ENCODE measurements around the gene OR2Z1. TPM values are rescaled to one million over a fixed set of nuclear protein-coding genes. Genes with fewer than 3 reads are reported as not detected.

The OR2Z1 gene
- total RNA-seq, 4 donors from 2014 or later: not detected

- H3K4me1 ChIP-seq: no peaks in the 10 kb centered on the region
- H3K36me3 ChIP-seq: no peaks in the 10 kb centered on the region
- DNase-seq: no peak
- intact Hi-C loops (cut with DNase I): no loop called here
- no peak overlapping the region for H3K4me3 ChIP-seq (replicated peaks in 1 of 3)
- whole genome bisulfite sequencing, 2 donors: 73 to 74% methylated on average over 2 of the region's 2 CpGs
- no peak overlapping the region for H3K27ac ChIP-seq
- TF ChIP-seq CTCF (IDR thresholded peaks at IDR 0.05) (no peak), POLR2A (IDR thresholded peaks at IDR 0.05) (no peak)
- H3K27me3 ChIP-seq: no peaks in the 10 kb centered on the region
- no peaks in the 10 kb centered on the region for H3K9me3 ChIP-seq
Measured at GRCh38 chr19:8681345-8682029, 39.9 kb upstream of the OR2Z1 start.

- no peak for DNase-seq
- H3K4me1 ChIP-seq: no peaks in the 10 kb centered on the region
- no peaks in the 10 kb centered on the region for H3K9me3 ChIP-seq
- no peak for TF ChIP-seq CTCF (IDR thresholded peaks at IDR 0.05)
- TF ChIP-seq POLR2A (IDR thresholded peaks at IDR 0.05): no peak
- no peak overlapping the region for H3K4me3 ChIP-seq (replicated peaks in 1 of 3)
- H3K36me3 ChIP-seq: no peaks in the 10 kb centered on the region
- H3K27me3 ChIP-seq: no peaks in the 10 kb centered on the region
- intact Hi-C loops (cut with DNase I): no loop called here
- WGBS, 2 donors: 50 to 53% methylated on average over 2 of the region's 2 CpGs
- H3K27ac ChIP-seq: no peak overlapping the region
Measured at GRCh38 chr19:8682472-8682871, 39.0 kb upstream of the OR2Z1 start.

GRCh38 chr19:8682931-8683330, 38.5 kb upstream of the OR2Z1 start:
- no peaks in the 10 kb centered on the region for H3K4me1 ChIP-seq
- no peak for DNase-seq
- no peaks in the 10 kb centered on the region for H3K9me3 ChIP-seq
- TF ChIP-seq CTCF (IDR thresholded peaks at IDR 0.05): no peak
- no peak for TF ChIP-seq POLR2A (IDR thresholded peaks at IDR 0.05)
- intact Hi-C loops (cut with DNase I): no loop called here
- 72 to 74% methylated on average over 1 of the region's 1 CpG for WGBS, 2 donors
- H3K36me3 ChIP-seq: no peaks in the 10 kb centered on the region
- H3K27ac ChIP-seq: no peak overlapping the region
- H3K4me3 ChIP-seq (replicated peaks in 1 of 3): no peak overlapping the region
- H3K27me3 ChIP-seq: no peaks in the 10 kb centered on the region

- TF ChIP-seq POLR2A (IDR thresholded peaks at IDR 0.05) (no peak), CTCF (IDR thresholded peaks at IDR 0.05) (no peak)
- Histone ChIP-seq H3K27ac (no peak overlapping the region), H3K9me3 (no peaks in the 10 kb centered on the region), H3K4me3 (replicated peaks in 1 of 3) (no peak overlapping the region), H3K4me1 (no peaks in the 10 kb centered on the region), H3K36me3 (no peaks in the 10 kb centered on the region), H3K27me3 (no peaks in the 10 kb centered on the region)
- 73 to 75% methylated on average over 21 of the region's 21 CpGs for WGBS, 2 donors
- DNase-seq: no peak
- intact Hi-C loops (cut with DNase I): no loop called here
Measured at GRCh38 chr19:8684001-8684902, 37.2 kb upstream of the OR2Z1 start.

GRCh38 chr19:8686549-8686948, 34.9 kb upstream of the OR2Z1 start:
- H3K27me3 ChIP-seq: no peaks in the 10 kb centered on the region
- H3K36me3 ChIP-seq: no peaks in the 10 kb centered on the region
- intact Hi-C loops (cut with DNase I): no loop called here
- TF ChIP-seq POLR2A (IDR thresholded peaks at IDR 0.05) (no peak), CTCF (IDR thresholded peaks at IDR 0.05) (no peak)
- no peak overlapping the region for H3K27ac ChIP-seq
- no peak for DNase-seq
- H3K4me1 ChIP-seq: no peaks in the 10 kb centered on the region
- no peaks in the 10 kb centered on the region for H3K9me3 ChIP-seq
- no peak overlapping the region for H3K4me3 ChIP-seq (replicated peaks in 1 of 3)
- 54 to 59% methylated on average over 5 of the region's 5 CpGs for WGBS, 2 donors
